ENCODE measurements around the gene PDX1.

PDX1 gene

DNA sequence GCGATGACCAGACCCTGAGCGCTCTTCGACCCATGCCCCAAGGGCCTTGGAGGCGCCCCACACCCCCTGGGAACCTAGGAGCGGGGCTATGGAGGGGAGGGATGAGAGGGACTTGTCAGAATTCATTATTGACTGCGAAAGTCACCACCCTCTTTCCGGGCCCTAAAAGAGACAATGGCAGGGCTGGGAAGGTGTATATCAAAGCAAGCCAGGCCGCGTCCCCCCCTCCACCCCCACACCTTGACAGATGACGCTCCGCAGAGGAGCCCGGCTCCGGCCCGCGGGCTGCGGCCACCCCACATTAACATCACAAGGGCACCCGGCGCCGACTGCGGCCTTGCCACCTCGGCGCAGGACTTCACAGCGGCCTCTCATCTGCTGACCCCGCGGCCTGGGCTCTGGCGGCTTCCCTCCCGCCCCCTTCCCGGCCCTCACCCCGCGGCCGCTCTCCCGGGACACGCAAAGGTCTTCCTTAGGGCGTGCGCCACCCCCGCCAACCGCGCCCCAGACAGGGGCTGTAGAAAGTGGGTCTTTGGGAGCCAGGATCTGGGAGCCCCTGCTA lies 46.9 kb downstream of the PDX1 start:
- Histone ChIP-seq H3K4me3 (IDR thresholded peaks at IDR 0.05; ENCODE audit: insufficient read depth, low read depth, low read length) (no peak overlapping the region), H3K27me3 (ENCODE audit: insufficient read depth, low read depth) (no peaks in the 10 kb centered on the region)

DNA sequence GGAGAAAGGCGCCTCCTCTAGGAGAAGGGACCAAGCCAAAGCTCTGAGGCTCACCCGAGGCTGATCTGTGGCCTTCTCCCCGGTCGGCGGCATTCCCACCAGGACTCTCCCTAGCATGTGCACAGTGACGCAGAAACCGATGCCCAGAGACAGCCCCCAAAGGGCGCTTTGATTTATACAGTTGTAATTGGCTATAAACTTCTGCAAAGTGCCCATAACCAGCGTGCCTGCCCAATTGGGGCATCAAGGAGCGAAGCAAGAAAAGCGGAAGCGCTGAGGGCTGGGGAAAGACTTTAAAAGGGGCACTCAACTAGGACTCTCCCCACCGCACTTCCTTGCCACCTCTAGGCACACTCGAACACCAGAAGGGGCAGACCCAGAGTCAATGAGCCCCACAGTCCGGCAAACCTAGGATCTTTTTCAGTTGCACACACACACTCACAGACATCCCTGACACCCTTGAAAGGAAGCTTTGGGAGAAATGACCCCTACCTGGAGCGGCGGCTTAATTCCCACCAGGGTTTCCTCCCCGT lies 47.5 kb downstream of the PDX1 start:
- Histone ChIP-seq H3K4me3 (IDR thresholded peaks at IDR 0.05; ENCODE audit: insufficient read depth, low read depth, low read length) (no peak overlapping the region), H3K27me3 (ENCODE audit: insufficient read depth, low read depth) (no peaks in the 10 kb centered on the region), H3K79me2 (ENCODE audit: insufficient read depth, low read depth) (no peaks in the 10 kb centered on the region), H3K4me1 (ENCODE audit: low read depth, poor library complexity, severe bottlenecking) (no peaks in the 10 kb centered on the region), H2AFZ (ENCODE audit: low read depth) (no peak overlapping the region), H3K9ac (no peak overlapping the region), H3K4me2 (no peak overlapping the region), H4K20me1 (ENCODE audit: insufficient read depth) (no peaks in the 10 kb centered on the region), H3K27ac (no peak overlapping the region), H3K36me3 (ENCODE audit: insufficient read depth) (no peaks in the 10 kb centered on the region)
- TF ChIP-seq, protein P1, sequence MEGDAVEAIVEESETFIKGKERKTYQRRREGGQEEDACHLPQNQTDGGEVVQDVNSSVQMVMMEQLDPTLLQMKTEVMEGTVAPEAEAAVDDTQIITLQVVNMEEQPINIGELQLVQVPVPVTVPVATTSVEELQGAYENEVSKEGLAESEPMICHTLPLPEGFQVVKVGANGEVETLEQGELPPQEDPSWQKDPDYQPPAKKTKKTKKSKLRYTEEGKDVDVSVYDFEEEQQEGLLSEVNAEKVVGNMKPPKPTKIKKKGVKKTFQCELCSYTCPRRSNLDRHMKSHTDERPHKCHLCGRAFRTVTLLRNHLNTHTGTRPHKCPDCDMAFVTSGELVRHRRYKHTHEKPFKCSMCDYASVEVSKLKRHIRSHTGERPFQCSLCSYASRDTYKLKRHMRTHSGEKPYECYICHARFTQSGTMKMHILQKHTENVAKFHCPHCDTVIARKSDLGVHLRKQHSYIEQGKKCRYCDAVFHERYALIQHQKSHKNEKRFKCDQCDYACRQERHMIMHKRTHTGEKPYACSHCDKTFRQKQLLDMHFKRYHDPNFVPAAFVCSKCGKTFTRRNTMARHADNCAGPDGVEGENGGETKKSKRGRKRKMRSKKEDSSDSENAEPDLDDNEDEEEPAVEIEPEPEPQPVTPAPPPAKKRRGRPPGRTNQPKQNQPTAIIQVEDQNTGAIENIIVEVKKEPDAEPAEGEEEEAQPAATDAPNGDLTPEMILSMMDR (conservative IDR thresholded peaks at IDR 0.05; ENCODE audit: low read depth, low read length): no peak

More for the DNA sequence above, 46.9 kb downstream of the PDX1 start:
- Histone ChIP-seq H2AFZ (ENCODE audit: low read depth) (no peak overlapping the region), H3K9ac (no peak overlapping the region), H3K36me3 (ENCODE audit: insufficient read depth) (no peaks in the 10 kb centered on the region), H3K4me2 (no peak overlapping the region), H3K27ac (no peak overlapping the region), H3K79me2 (ENCODE audit: insufficient read depth, low read depth) (no peaks in the 10 kb centered on the region), H4K20me1 (ENCODE audit: insufficient read depth) (no peaks in the 10 kb centered on the region), H3K4me1 (ENCODE audit: low read depth, poor library complexity, severe bottlenecking) (no peaks in the 10 kb centered on the region)
- TF ChIP-seq, protein P1 (conservative IDR thresholded peaks at IDR 0.05; ENCODE audit: low read depth, low read length): no peak

DNA sequence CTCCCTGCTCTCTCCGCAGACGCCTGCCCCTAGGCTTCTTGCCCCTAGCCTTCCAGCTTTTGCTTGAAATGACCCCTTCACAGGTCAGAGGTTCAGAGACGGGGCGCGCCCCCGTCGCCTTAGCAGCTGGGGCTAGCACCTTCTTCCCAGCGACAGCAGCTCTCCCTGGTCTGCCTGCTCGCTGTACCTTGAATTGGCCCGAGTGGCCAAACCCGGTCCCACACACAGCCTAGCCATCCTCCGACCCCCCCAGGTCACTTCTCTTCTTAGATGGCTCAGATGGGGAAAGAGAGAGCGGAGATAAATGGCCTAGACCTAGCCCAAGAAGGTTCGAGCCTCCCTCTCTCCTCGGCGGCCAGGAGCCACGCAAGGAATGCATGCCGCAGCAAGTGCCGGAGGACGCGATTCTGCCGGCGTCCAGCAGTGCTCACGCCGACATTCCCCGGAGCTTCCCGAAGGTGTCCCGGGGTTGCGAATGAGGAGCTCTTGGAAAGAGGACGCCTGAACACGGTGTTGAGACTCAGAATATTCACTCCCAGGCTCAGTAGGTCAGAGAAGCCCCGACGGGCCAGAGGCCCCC lies 48.0 kb downstream of the PDX1 start:
- no peaks in the 10 kb centered on the region for H3K79me2 ChIP-seq (ENCODE audit: insufficient read depth, low read depth)
- H3K27me3 ChIP-seq (ENCODE audit: insufficient read depth, low read depth): no peaks in the 10 kb centered on the region
- H3K4me3 ChIP-seq (IDR thresholded peaks at IDR 0.05; ENCODE audit: insufficient read depth, low read depth, low read length): no peak overlapping the region
- no peak overlapping the region for H3K4me2 ChIP-seq
- no peak overlapping the region for H3K27ac ChIP-seq
- H3K9ac ChIP-seq: no peak overlapping the region
- no peaks in the 10 kb centered on the region for H4K20me1 ChIP-seq (ENCODE audit: insufficient read depth)
- H3K36me3 ChIP-seq (ENCODE audit: insufficient read depth): no peaks in the 10 kb centered on the region
- TF ChIP-seq, protein P1 (conservative IDR thresholded peaks at IDR 0.05; ENCODE audit: low read depth, low read length): no peak
- no peaks in the 10 kb centered on the region for H3K4me1 ChIP-seq (ENCODE audit: low read depth, poor library complexity, severe bottlenecking)
- H2AFZ ChIP-seq (ENCODE audit: low read depth): no peak overlapping the region

DNA sequence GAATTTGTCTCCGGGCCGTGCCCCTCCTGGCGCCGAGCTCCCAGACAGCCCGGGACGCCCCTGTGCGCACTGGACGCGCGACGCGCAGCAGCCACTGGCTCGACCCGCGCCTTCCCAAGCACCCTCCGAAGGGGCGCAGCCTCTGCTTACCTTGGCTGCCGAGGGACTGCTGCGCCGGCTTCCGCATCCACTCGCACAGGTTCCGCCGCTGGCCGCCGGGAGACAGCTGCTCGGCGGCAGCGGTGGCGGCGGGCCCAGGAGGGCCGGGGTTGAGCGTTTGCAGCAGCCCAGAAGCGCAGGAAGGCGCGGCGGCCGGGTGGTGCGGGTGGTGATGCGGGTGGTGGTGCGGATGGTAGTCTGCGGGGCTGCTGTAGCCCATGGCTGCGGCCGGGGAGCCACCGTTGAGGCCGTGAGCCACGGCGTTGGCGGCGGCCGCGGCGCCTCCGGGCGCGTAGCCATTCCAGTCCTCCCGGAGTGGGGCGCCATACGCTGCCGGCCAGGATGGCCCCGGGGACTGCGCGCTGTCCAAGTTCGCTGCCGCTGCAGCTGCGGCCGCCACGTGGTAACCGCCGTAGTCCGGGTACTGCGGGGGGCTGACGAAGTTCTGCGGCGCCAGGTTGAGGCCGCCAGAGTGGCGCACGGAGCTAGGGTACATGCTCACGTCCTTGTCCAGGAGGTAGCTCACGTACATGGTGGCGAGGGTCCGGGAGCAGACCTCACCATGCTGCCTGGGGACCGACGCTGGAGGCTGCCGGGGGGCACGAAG lies 48.7 kb downstream of the PDX1 start:
- H3K4me3 ChIP-seq (IDR thresholded peaks at IDR 0.05; ENCODE audit: insufficient read depth, low read depth, low read length): no peak overlapping the region
- TF ChIP-seq, protein P1 (conservative IDR thresholded peaks at IDR 0.05; ENCODE audit: low read depth, low read length): no peak
- H3K4me1 ChIP-seq (ENCODE audit: low read depth, poor library complexity, severe bottlenecking): no peaks in the 10 kb centered on the region
- H3K27ac ChIP-seq: no peak overlapping the region
- H2AFZ ChIP-seq (ENCODE audit: low read depth): no peak overlapping the region
- no peaks in the 10 kb centered on the region for H3K27me3 ChIP-seq (ENCODE audit: insufficient read depth, low read depth)
- H4K20me1 ChIP-seq (ENCODE audit: insufficient read depth): no peaks in the 10 kb centered on the region
- no peaks in the 10 kb centered on the region for H3K79me2 ChIP-seq (ENCODE audit: insufficient read depth, low read depth)
- H3K4me2 ChIP-seq: no peak overlapping the region
- no peaks in the 10 kb centered on the region for H3K36me3 ChIP-seq (ENCODE audit: insufficient read depth)
- no peak overlapping the region for H3K9ac ChIP-seq
